ENCODE data around the gene MRPL16.

DNA sequence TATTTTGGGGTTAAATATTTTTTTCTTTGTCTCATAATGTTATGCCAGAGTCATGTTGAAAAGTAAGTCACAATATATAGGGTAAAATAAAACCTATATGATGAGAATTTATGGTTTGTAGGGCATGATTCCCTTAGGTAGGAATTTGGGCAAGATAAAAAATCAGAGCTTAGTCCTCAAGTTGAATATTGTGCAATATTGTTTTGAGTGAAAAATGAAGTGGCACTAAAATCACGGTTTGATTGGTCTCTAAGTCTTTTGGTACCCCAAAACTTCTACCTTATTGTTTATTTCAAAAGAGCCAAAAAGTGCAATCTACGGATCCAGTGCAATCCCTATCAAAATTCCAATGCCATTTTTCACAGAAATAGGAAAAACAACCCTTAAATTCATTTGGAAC is 1.6 kb upstream of the MRPL16 start:
- TF ChIP-seq SP1 (IDR thresholded peaks at IDR 0.05) (no peak), ZNF384 (IDR thresholded peaks at IDR 0.05) (no peak), SUZ12 (IDR thresholded peaks at IDR 0.05) (no peak), ELF4 (IDR thresholded peaks at IDR 0.05) (no peak), FOXK2 (IDR thresholded peaks at IDR 0.05) (no peak), HDGF (IDR thresholded peaks at IDR 0.05; ENCODE audit: borderline replicate concordance) (no peak), TARDBP (IDR thresholded peaks at IDR 0.05) (no peak), ARNT (IDR thresholded peaks at IDR 0.05) (no peak), PKNOX1 (IDR thresholded peaks at IDR 0.05) (no peak), BHLHE40 (IDR thresholded peaks at IDR 0.05; ENCODE audit: borderline replicate concordance) (no peak), LEF1 (IDR thresholded peaks at IDR 0.05; ENCODE audit: borderline replicate concordance) (no peak), FOXA1 (IDR thresholded peaks at IDR 0.05) (no peak), FOXM1 (IDR thresholded peaks at IDR 0.05; ENCODE audit: borderline replicate concordance) (no peak), NFRKB (IDR thresholded peaks at IDR 0.05) (no peak)

All from HEK293T (cell line).